Prostate gland (tissue), 2 donors: ENCODE results near the gene GNG8. TPM values are rescaled to one million over a fixed set of nuclear protein-coding genes. Genes with fewer than 3 reads are reported as not detected.

ENCODE experiments used
- DNase-seq: peaks from one replicate; pipeline ENCODE4 v3.0.0-alpha.2; 2019; ENCODE audit warnings: low spot score
- H3K27ac ChIP-seq, 2 donors: fragments of 200-600 bp; sonication (generic); 2 replicates each; pipeline ENCODE4 v1.5.1; 2017 to 2019
- H3K27me3 ChIP-seq: fragments of 200-600 bp; sonication (generic); replicated peaks from 2 replicates; pipeline ENCODE4 v1.5.1; 2019; ENCODE audit not compliant: insufficient read depth
- H3K36me3 ChIP-seq, 2 donors: fragments of 200-600 bp; sonication (generic); 1 replicate in 1 of 2; 2 replicates in 1 of 2; pipeline versions ENCODE4 v1.5.1 to v1.8.1; 2017 to 2019
- H3K4me1 ChIP-seq: fragments of 200-600 bp; sonication (generic); replicated peaks from 2 replicates; pipeline ENCODE4 v1.5.1; 2019
- H3K4me3 ChIP-seq, 2 donors: fragments of 200-600 bp; sonication (generic); 2 replicates each; pipeline ENCODE4 v1.5.1; 2017 to 2019
- H3K9me3 ChIP-seq: fragments of 200-600 bp; sonication (generic); 2 replicates; pipeline ENCODE4 v1.5.1; 2017
- CTCF ChIP-seq, 4 experiments: fragments of 200-600 bp in 2 of 4; fragments of 450-650 bp in 2 of 4; sonication (generic) in 2 of 4; IDR thresholded peaks; 1 replicate in 3 of 4; 2 replicates in 1 of 4; pipeline ENCODE4 v1.5.1; 2016 to 2019; ENCODE audit warnings: antibody characterized with exemption in 4 of 4, mild to moderate bottlenecking in 2 of 4, moderate library complexity in 2 of 4
- POLR2A ChIP-seq: fragments of 450-650 bp; IDR thresholded peaks from one replicate; pipeline ENCODE4 v1.6.1; 2016; ENCODE audit warnings: antibody characterized with exemption, mild to moderate bottlenecking
- POLR2AphosphoS5 ChIP-seq: sonication (generic); formaldehyde crosslinking; IDR thresholded peaks from one replicate; pipeline ENCODE4 v1.6.1; 2017; ENCODE audit warnings: antibody characterized with exemption
- WGBS: methylation state at CpG from one replicate; pipeline ENCODE4 v1.1.5; 2018; 5-methylcytosine and 5-hydroxymethylcytosine counted together
- intact Hi-C: fragments of 100-400 bp; cut with DNase I; formaldehyde crosslinking; loops from one replicate; pipeline ENCODE4 v1.14.2; 2022
- total RNA-seq, 2 donors: library from RNA; depleted of rRNA; stranded (reverse); fragments of >200 nt; gene quantifications; one replicate each; pipeline ENCODE4 v1.1.0, GENCODE V29; 2016

Gene GNG8
- not detected for total RNA-seq

GRCh38 chr19:46635920-46636761 lies at the start of gene GNG8:
GNG8 (minus strand) TSS chr19:46636202; CDS start chr19:46634682, 1,520 bp downstream.
- no peaks in the 10 kb centered on the region for H3K27me3 ChIP-seq
- DNase-seq = no peak
- 44% methylated on average over 33 of the region's 34 CpGs for WGBS
- no peak for TF ChIP-seq CTCF (IDR thresholded peaks at IDR 0.05)
- TF ChIP-seq POLR2AphosphoS5 = no peak
- TF ChIP-seq POLR2A = no peak
- no peaks in the 10 kb centered on the region for H3K36me3 ChIP-seq
- no peak within 1 kb of the TSS for H3K4me3 ChIP-seq
- peaks cover 3% of the 10 kb centered on the region for H3K4me1 ChIP-seq
- no peak within 1 kb of the TSS for H3K27ac ChIP-seq
- no peaks in the 10 kb centered on the region for H3K9me3 ChIP-seq
- intact Hi-C loops = no loop called here

GRCh38 chr19:46685189-46685588 lies 49.2 kb upstream of the GNG8 start:
- Histone ChIP-seq H3K27ac (no peak overlapping the region), H3K4me1 (no peaks in the 10 kb centered on the region), H3K9me3 (no peaks in the 10 kb centered on the region), H3K36me3 (peaks cover 3 to 6% of the 10 kb centered on the region in 2 donors), H3K27me3 (no peaks in the 10 kb centered on the region), H3K4me3 (no peak overlapping the region)
- TF ChIP-seq POLR2AphosphoS5 (no peak), CTCF (IDR thresholded peaks at IDR 0.05) (no peak), POLR2A (no peak)
- DNase-seq = no peak
- intact Hi-C loops = no loop called here
- 94% methylated on average over 3 of the region's 3 CpGs for whole genome bisulfite sequencing

GRCh38 chr19:46678110-46678732 lies 42.2 kb upstream of the GNG8 start:
- Histone ChIP-seq H3K27me3 (no peaks in the 10 kb centered on the region), H3K36me3 (peaks cover 0 to 3% of the 10 kb centered on the region in 2 donors), H3K4me3 (no peak overlapping the region), H3K9me3 (no peaks in the 10 kb centered on the region), H3K4me1 (no peaks in the 10 kb centered on the region), H3K27ac (no peak overlapping the region)
- DNase-seq = no peak
- TF ChIP-seq POLR2A (no peak), CTCF (IDR thresholded peaks at IDR 0.05) (no peak), POLR2AphosphoS5 (no peak)
- 84% methylated on average over 26 of the region's 26 CpGs for WGBS
- intact Hi-C loops = no loop called here

GRCh38 chr19:46674416-46675178 lies 38.6 kb upstream of the GNG8 start:
- Histone ChIP-seq H3K36me3 (peaks cover 0 to 3% of the 10 kb centered on the region in 2 donors), H3K4me3 (no peak overlapping the region), H3K27me3 (no peaks in the 10 kb centered on the region), H3K27ac (no peak overlapping the region), H3K9me3 (no peaks in the 10 kb centered on the region), H3K4me1 (no peaks in the 10 kb centered on the region)
- DNase-seq = no peak
- WGBS = 92% methylated on average over 21 of the region's 21 CpGs
- TF ChIP-seq POLR2AphosphoS5 (no peak), CTCF (IDR thresholded peaks at IDR 0.05) (no peak), POLR2A (no peak)
- intact Hi-C loops = no loop called here
